ENCODE data around the gene POLR3C. TPM values are rescaled to one million over a fixed set of nuclear protein-coding genes. Genes with fewer than 3 reads are reported as not detected.

Gene POLR3C
- total and polyA plus RNA-seq, 2 of the 13 experiments (the other 11 are each of a cell fraction or from before 2014, with no cell fraction given), result 15.5 to 24.3 TPM

DNA sequence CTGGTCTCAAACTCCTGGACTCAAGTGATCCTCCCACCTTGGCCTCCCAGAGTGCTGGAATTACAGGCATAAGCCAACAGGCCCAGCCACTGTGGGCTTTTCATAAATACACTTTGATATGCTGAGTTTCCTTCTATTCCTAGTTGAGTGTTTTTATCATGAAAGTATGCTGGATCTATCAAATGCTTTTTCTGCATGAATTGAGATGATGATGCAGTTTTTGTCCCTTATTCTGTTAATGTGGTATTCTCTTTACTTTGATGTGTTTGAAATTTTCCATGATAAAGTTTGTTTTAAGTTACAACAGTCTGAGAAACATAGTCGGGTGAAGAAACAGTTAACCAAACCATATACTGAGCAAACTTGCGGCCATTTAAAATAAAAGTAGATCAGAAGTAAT, 24.2 kb upstream of the POLR3C start:
- ATAC-seq (no peak), FAIRE-seq (no peak), DNase-seq (ENCODE audit: low spot score) (no peak)
- Histone ChIP-seq H3K27ac (ENCODE audit: extremely low read length, insufficient read depth, low read length) (no peak overlapping the region), H3K4me1 (ENCODE audit: insufficient read depth, low read length) (no peaks in the 10 kb centered on the region), H3K27me3 (ENCODE audit: control insufficient read depth in 1 of 2, insufficient read depth in 2 of 2, low read length in 2 of 2) (no peaks in the 10 kb centered on the region), H3K9me3 (ENCODE audit: low read length) (peaks cover 8% of the 10 kb centered on the region), H3K4me2 (ENCODE audit: low read depth, low read length) (no peak overlapping the region), H3K79me2 (ENCODE audit: insufficient read depth, low read length) (peaks cover 17% of the 10 kb centered on the region), H3K4me3 (replicated peaks in 1 of 3; ENCODE audit: insufficient read depth in 1 of 3, low read depth in 2 of 3, low read length in 3 of 3) (no peak overlapping the region), H3K36me3 (replicated peaks in 1 of 2; ENCODE audit: control insufficient read depth in 1 of 2, insufficient read depth in 2 of 2, low read length in 2 of 2) (no peaks in the 10 kb centered on the region), H4K20me1 (ENCODE audit: insufficient read depth, low read length) (no peaks in the 10 kb centered on the region), H2AFZ (ENCODE audit: low read length) (no peak overlapping the region), H3K9ac (ENCODE audit: insufficient read depth, low read depth, low read length) (no peak overlapping the region)
- ChIA-PET CTCF (ENCODE audit: low intra/inter-chr PET ratio, low total read pairs) (no interaction called here), POLR2A (no interaction called here)
- in situ Hi-C loops (cut with HindIII; ENCODE audit: extremely low pct_ligation_motif_present, low pct_unique_long_range_greater_than_20kb), result no loop called here
- BruUV-seq (replicated peaks), result no TSS peak
- no peak for TF ChIP-seq ZNF343 (CRISPR knock-in tag; IDR thresholded peaks at IDR 0.05)
- TF ChIP-seq HMG20B (CRISPR knock-in tag; conservative IDR thresholded peaks at IDR 0.05), result no peak
- TF ChIP-seq GABPB1 (CRISPR knock-in tag; IDR thresholded peaks at IDR 0.05), result no peak
- TF ChIP-seq, protein P1, sequence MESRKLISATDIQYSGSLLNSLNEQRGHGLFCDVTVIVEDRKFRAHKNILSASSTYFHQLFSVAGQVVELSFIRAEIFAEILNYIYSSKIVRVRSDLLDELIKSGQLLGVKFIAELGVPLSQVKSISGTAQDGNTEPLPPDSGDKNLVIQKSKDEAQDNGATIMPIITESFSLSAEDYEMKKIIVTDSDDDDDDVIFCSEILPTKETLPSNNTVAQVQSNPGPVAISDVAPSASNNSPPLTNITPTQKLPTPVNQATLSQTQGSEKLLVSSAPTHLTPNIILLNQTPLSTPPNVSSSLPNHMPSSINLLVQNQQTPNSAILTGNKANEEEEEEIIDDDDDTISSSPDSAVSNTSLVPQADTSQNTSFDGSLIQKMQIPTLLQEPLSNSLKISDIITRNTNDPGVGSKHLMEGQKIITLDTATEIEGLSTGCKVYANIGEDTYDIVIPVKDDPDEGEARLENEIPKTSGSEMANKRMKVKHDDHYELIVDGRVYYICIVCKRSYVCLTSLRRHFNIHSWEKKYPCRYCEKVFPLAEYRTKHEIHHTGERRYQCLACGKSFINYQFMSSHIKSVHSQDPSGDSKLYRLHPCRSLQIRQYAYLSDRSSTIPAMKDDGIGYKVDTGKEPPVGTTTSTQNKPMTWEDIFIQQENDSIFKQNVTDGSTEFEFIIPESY (CRISPR knock-in tag; IDR thresholded peaks at IDR 0.05), result no peak
- no peak for TF ChIP-seq EHMT2 (IDR thresholded peaks at IDR 0.05; ENCODE audit: borderline replicate concordance, low read depth, low read length)
- intact Hi-C loops (cut with micrococcal nuclease; ENCODE audit: unreplicated experiment), result no loop called here
- 100% methylated on average over 2 of the region's 2 CpGs for WGBS (ENCODE audit: low lambda C conversion rate)

DNA sequence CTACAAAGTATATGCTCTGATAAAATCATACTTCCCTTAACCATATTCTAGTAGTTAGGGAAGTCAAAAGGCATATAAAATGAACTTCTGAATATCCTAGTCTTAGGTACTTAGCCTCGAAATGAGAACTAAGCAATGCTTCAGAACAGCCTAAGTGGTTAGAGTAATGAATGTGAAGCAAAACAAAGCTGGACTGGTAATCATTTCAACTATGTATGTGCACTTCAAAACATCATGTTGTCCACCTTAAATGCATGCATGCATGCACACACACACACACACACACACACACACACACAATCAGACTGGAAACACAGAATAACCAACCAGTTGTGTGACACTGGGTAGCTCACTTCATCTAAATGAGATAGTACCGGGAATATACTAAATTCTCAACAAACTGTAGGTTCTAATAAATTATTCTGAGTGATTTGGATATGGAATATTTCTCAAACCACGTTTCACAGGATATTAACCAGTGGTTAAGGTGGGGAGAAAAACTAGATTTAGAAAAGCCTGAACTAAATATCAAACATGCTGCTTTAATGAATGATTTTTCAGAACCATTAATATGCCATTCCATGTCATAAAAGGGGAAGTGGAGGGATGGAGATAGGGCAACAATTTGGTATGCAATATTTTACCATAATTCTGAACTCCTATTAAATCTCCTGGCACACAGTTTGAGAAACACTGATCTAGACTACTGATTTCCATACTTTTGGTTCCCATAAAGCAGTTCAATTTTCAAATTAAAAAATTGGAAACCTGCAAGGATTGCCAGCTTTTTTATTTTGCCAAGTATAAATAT, 19.6 kb upstream of the POLR3C start:
- CTCF ChIA-PET (ENCODE audit: low intra/inter-chr PET ratio, low total read pairs), result no interaction called here
- TF ChIP-seq, protein P2, sequence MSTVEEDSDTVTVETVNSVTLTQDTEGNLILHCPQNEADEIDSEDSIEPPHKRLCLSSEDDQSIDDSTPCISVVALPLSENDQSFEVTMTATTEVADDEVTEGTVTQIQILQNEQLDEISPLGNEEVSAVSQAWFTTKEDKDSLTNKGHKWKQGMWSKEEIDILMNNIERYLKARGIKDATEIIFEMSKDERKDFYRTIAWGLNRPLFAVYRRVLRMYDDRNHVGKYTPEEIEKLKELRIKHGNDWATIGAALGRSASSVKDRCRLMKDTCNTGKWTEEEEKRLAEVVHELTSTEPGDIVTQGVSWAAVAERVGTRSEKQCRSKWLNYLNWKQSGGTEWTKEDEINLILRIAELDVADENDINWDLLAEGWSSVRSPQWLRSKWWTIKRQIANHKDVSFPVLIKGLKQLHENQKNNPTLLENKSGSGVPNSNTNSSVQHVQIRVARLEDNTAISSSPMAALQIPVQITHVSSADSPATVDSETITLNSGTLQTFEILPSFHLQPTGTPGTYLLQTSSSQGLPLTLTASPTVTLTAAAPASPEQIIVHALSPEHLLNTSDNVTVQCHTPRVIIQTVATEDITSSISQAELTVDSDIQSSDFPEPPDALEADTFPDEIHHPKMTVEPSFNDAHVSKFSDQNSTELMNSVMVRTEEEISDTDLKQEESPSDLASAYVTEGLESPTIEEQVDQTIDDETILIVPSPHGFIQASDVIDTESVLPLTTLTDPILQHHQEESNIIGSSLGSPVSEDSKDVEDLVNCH (CRISPR knock-in tag; IDR thresholded peaks at IDR 0.05), result no peak
- no peak for TF ChIP-seq SRSF1 (optimal IDR thresholded peaks at IDR 0.05; ENCODE audit: low read depth, low read length)
- TF ChIP-seq ZNF724P (CRISPR knock-in tag; IDR thresholded peaks at IDR 0.05; ENCODE audit: borderline replicate concordance), result no peak
- TF ChIP-seq ZSCAN21 (CRISPR knock-in tag; IDR thresholded peaks at IDR 0.05; ENCODE audit: borderline replicate concordance), result no peak
- no peak for TF ChIP-seq ZSCAN25 (CRISPR knock-in tag; IDR thresholded peaks at IDR 0.05)
- TF ChIP-seq FOXK1 (CRISPR knock-in tag; IDR thresholded peaks at IDR 0.05; ENCODE audit: borderline replicate concordance, low read depth), result no peak
- TF ChIP-seq ZNF549 (CRISPR knock-in tag; IDR thresholded peaks at IDR 0.05), result no peak
- no peak for TF ChIP-seq ZNF124 (CRISPR knock-in tag; IDR thresholded peaks at IDR 0.05)
- no peak for TF ChIP-seq MXD4 (CRISPR knock-in tag; IDR thresholded peaks at IDR 0.05)
- no peak for TF ChIP-seq NRL (CRISPR knock-in tag; IDR thresholded peaks at IDR 0.05; ENCODE audit: borderline replicate concordance)

More for the DNA sequence above, 19.6 kb upstream of the POLR3C start:
- Histone ChIP-seq H2AFZ (ENCODE audit: low read length) (no peak overlapping the region), H3K4me1 (ENCODE audit: insufficient read depth, low read length) (no peaks in the 10 kb centered on the region), H3K79me2 (ENCODE audit: insufficient read depth, low read length) (peaks cover 23% of the 10 kb centered on the region), H3K4me2 (ENCODE audit: low read depth, low read length) (no peak overlapping the region), H3K27me3 (ENCODE audit: control insufficient read depth in 1 of 2, insufficient read depth in 2 of 2, low read length in 2 of 2) (no peaks in the 10 kb centered on the region), H3K27ac (ENCODE audit: extremely low read length, insufficient read depth, low read length) (no peak overlapping the region), H3K9me3 (ENCODE audit: low read length) (no peaks in the 10 kb centered on the region), H3K36me3 (replicated peaks in 1 of 2; ENCODE audit: control insufficient read depth in 1 of 2, insufficient read depth in 2 of 2, low read length in 2 of 2) (peaks cover 0 to 2% of the 10 kb centered on the region in 2 experiments; a peak in 2 of 5 replicates), H3K4me3 (replicated peaks in 1 of 3; ENCODE audit: insufficient read depth in 1 of 3, low read depth in 2 of 3, low read length in 3 of 3) (no peak overlapping the region), H4K20me1 (ENCODE audit: insufficient read depth, low read length) (no peaks in the 10 kb centered on the region), H3K9ac (ENCODE audit: insufficient read depth, low read depth, low read length) (no peak overlapping the region)
- FAIRE-seq (peak; percentile 15), ATAC-seq (no peak), DNase-seq (ENCODE audit: low spot score) (no peak)
- 96% methylated on average over 3 of the region's 3 CpGs for whole genome bisulfite sequencing (ENCODE audit: low lambda C conversion rate)
- intact Hi-C loops (cut with micrococcal nuclease; ENCODE audit: unreplicated experiment), result no loop called here
- POLR2A ChIA-PET, result no interaction called here
- BruUV-seq (replicated peaks), result no TSS peak
- in situ Hi-C loops (cut with HindIII; ENCODE audit: extremely low pct_ligation_motif_present, low pct_unique_long_range_greater_than_20kb), result no loop called here
